Erythroblast (primary cell): ENCODE results near the gene METRNL.

ENCODE experiments used
- DNase-seq, 2 experiments: peaks; one replicate each; lab custom pipeline; 2025; lab: John Stamatoyannopoulos, UW
- GATA1 ChIP-seq: IDR thresholded peaks from 2 replicates; pipeline ENCODE4 v1.6.1; 2011; ENCODE audit warnings: low read depth, mild to moderate bottlenecking, control low read depth, low read length, moderate library complexity
- POLR2A ChIP-seq: IDR thresholded peaks from 2 replicates; pipeline ENCODE4 v1.6.1; 2011; ENCODE audit warnings: mild to moderate bottlenecking, low read length

Gene METRNL

DNA sequence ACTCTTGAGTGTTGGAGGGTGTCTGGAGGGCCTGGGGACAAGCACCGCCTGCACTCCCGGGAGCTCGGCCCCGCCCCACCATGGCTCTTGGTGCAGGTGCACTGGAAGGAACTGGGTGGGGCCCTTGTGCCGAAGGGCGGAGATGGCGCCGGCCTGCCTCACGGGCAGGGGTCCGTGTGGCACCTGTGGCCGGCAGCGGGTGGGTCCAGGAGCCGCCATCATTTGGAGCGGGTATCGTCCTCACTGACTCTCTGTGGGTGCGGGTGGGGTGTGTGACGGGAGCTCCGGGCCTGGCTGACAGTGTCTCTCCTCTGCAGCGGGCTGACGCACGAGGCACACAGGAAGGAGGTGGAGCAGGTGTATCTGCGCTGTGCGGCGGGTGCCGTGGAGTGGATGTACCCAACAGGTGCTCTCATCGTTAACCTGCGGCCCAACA is 5.2 kb downstream of the METRNL start:
- TF ChIP-seq GATA1 = no peak
- no peak for TF ChIP-seq POLR2A
- no peak for DNase-seq

- DNase-seq = no peak
- TF ChIP-seq POLR2A (no peak), GATA1 (no peak)
These were observed 5.7 kb downstream of the METRNL start for GRCh38 chr17:83085103-83085502.

DNA sequence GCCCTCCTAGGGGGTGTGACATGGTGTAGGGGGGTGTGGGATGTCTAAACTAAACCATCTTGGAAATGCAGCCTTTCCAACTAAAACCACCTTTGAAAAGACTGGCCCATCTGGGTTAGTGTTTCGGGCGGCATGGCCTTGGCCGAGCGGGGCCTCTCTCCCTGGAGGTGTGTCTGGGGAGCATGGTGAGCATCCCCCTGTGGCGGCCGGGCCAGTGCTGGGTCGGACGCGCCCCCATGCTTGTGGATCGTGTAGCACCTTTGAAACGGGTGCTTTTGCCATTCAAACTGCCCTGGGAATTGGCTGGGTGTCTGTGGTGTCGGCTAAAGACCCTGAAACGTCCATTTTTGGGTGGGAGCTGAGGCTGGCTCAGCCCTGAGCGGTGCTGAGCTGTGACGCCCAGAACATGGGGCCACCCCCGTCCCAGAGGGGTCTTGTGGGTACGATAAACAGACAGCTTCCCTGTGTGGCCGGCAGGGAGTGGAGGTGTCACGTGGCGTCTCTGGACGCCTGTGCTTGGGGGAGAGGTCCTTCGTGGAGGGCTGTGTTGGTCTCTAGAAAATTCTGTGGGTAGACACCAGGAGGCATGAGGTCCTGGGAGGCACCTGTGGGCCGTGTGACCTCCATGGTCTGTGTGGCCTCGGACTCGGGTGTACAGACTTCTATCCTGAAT is 6.3 kb downstream of the METRNL start:
- no peak for DNase-seq
- no peak for TF ChIP-seq POLR2A
- TF ChIP-seq GATA1 = no peak

- no peak for TF ChIP-seq GATA1
- no peak for TF ChIP-seq POLR2A
- DNase-seq = no peak
These were observed 6.9 kb downstream of the METRNL start for GRCh38 chr17:83086199-83086880.

GRCh38 chr17:83086907-83087787 is 7.7 kb downstream of the METRNL start:
- no peak for TF ChIP-seq POLR2A
- TF ChIP-seq GATA1 = no peak
- DNase-seq = no peak

GRCh38 chr17:83087788-83088360 is 8.5 kb downstream of the METRNL start:
- DNase-seq = no peak
- TF ChIP-seq POLR2A (no peak), GATA1 (no peak)

DNA sequence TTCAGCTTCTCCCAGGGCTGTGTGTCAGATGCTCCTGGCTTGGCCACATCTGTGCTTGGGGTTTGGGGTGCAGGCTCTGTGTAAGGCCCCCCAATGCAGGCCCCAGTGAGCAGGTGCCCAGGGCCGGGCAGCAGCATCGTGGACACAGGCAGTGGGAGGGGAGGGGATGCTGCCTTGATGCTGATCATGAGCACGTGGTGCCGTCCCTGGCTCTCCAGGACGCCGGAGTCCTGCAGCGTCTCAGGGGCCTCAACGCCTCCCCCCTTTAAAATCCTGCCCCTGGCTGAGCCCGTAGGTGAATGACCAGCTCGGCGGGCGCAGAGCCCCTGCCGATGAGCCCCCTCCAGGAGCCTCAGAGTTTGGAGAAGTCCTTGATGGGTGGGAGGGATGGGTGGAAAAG is 9.0 kb downstream of the METRNL start:
- DNase-seq = no peak
- TF ChIP-seq POLR2A = no peak
- TF ChIP-seq GATA1 = no peak

DNA sequence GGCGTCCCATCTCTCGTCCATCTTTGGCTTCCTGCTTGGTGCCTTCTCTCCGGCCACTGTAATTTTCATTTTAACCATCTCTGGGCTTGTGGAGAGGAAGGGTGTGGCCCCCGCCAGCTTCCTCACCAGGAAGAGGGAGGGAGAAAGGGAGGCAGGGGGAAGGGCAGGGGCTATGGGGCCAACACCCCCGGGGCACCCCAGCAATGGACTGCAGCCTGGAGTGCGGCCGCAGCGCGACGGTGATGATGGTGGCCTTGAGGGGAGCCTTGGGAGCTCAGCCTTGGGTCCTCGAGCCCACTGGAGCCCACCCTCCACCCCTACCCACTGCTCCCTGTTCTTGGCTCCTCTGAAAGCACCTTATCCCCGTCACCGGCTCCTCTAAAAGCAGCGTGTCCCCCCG is 9.5 kb downstream of the METRNL start:
- TF ChIP-seq GATA1 (no peak), POLR2A (no peak)
- DNase-seq = no peak

DNA sequence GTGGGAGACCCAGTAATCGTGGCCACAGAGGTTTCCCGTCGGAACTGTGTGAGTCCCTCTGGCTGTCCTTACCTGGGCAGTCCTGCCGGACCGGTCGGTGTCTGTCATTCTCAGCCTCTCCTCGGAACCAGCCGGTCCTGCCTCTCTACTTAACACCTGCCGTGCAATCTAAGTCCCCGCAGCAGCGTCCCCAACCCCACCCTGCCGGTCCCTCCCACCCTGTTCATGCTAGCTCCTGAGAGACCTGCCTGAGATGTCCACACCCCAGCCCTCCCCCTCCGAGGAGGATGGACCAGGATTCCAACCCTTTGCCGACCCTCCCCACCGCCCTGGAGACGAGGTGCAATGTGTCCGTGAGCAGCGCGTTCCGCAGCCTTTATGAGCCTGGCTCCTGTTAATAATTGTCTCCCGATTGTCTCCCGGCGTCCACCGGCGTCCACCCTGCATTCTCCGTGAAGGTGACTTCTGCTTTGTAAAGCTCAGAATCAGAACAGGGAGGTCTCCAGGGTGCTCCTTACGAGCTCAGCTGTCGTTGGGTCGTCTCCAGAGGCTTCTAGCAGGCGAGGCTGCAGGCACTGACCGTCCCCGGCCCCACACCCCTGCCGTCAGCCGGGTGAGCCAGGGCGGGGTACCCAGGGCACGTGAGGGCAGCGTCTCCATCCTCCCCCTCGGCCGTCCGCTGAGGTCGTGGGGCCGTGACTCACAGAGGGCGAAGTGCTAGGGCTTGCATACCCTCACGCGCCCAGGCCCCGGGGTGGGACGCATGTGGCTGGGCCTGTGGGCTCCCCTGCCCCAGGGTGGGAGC is 10.1 kb downstream of the METRNL start:
- DNase-seq = no peak
- TF ChIP-seq POLR2A = no peak
- no peak for TF ChIP-seq GATA1

- no peak for DNase-seq
- TF ChIP-seq GATA1 (no peak), POLR2A (no peak)
These were observed 11.2 kb downstream of the METRNL start for GRCh38 chr17:83090444-83091256.

GRCh38 chr17:83091257-83092141 is 12.1 kb downstream of the METRNL start:
- TF ChIP-seq GATA1 = no peak
- no peak for TF ChIP-seq POLR2A
- DNase-seq = no peak

DNA sequence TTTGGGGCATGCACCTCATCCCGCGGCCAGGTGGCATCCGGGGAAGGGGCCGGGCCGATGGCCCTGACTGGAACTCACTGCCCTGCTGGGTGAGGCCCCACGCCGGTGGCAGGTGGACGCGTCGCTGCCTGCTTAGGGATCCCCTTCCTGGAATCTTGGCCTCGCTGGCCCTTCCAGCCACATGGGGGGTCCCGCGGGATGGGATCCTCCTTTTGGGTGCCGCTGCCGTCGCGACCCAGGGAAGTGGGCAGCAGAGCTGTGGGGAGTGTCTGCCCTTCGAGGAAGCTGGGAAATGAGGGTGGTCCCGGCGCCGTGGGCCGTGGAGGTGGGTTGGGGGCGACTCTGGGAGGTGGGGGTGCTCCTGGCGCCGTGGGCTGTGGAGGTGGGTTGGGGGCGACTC is 12.8 kb downstream of the METRNL start:
- DNase-seq = no peak

More for the DNA sequence above, 12.8 kb downstream of the METRNL start:
- TF ChIP-seq POLR2A (no peak), GATA1 (no peak)
